IMR-90 (cell line): Measurements from ENCODE around the gene CARM1. TPM values are rescaled to one million over a fixed set of nuclear protein-coding genes. Genes with fewer than 3 reads are reported as not detected.

Experiments used
- ATAC-seq: fragments of 200-7000 bp; cut with Tn5 transposase; 2 replicates; pipeline ENCODE4 v1.9.1; 2020; ENCODE audit warnings: low read depth, mild to moderate bottlenecking, moderate library complexity
- BruUV-seq: library from RNA; stranded (reverse); fragments of 400-500 nt; replicated peaks from 2 replicates; lab custom pipeline; 2021; lab: Mats Ljungman, UMichigan
- CTCF ChIA-PET: fragments of 300-600 bp; formaldehyde crosslinking; extraction: SDS; loops from one replicate; lab custom pipeline; 2021; ENCODE audit warnings: antibody characterized with exemption; lab: Yijun Ruan, JAX
- POLR2A ChIA-PET: fragments of 300-600 bp; sonication (Branson Sonifier 250); formaldehyde crosslinking; loops from one replicate; lab custom pipeline; 2022; ENCODE audit warnings: antibody characterized with exemption; ENCODE audit not compliant: unreplicated experiment; lab: Charles Lee
- DNase-seq: peaks from one replicate; pipeline ENCODE4 v3.0.0; 2013
- H2AFZ ChIP-seq: replicated peaks from 2 replicates; pipeline ENCODE3; 2013; ENCODE audit warnings: low read length, mild to moderate bottlenecking; ENCODE audit not compliant: poor library complexity
- H2AK5ac ChIP-seq: 2 replicates; pipeline ENCODE4 v1.6.1; 2013; ENCODE audit warnings: low read depth, low read length, inconsistent platforms
- H2AK9ac ChIP-seq: replicated peaks from 2 replicates; pipeline ENCODE3; 2013; ENCODE audit warnings: mild to moderate bottlenecking, low read depth, low read length, moderate library complexity; ENCODE audit not compliant: poor library complexity
- H2BK120ac ChIP-seq: 2 replicates; pipeline ENCODE4 v1.6.1; 2013; ENCODE audit warnings: low read depth, low read length, inconsistent platforms
- H2BK15ac ChIP-seq: 3 replicates; pipeline ENCODE4 v1.6.1; 2013; ENCODE audit warnings: low read depth, low read length, inconsistent platforms
- H2BK20ac ChIP-seq: 2 replicates; pipeline ENCODE4 v1.6.1; 2013; ENCODE audit warnings: low read depth, mild to moderate bottlenecking, inconsistent platforms, low read length, moderate library complexity
- H2BK5ac ChIP-seq: 2 replicates; pipeline ENCODE4 v1.6.1; 2013; ENCODE audit warnings: mild to moderate bottlenecking, low read depth, low read length, inconsistent platforms; ENCODE audit not compliant: poor library complexity, severe bottlenecking
- H3K14ac ChIP-seq: replicated peaks from 2 replicates; pipeline ENCODE4 v1.6.1; 2013; ENCODE audit warnings: low read depth, low read length, inconsistent platforms
- H3K18ac ChIP-seq: 2 replicates; pipeline ENCODE4 v1.6.1; 2013; ENCODE audit warnings: low read depth, low read length, control low read depth
- H3K23ac ChIP-seq: 2 replicates; pipeline ENCODE4 v1.6.1; 2013; ENCODE audit warnings: low read depth, low read length, inconsistent platforms
- H3K27ac ChIP-seq: 2 replicates; pipeline ENCODE4 v1.5.1; 2013; ENCODE audit warnings: mild to moderate bottlenecking, control low read depth, low read length; ENCODE audit not compliant: insufficient read depth
- H3K27me3 ChIP-seq: 2 replicates; pipeline ENCODE4 v1.6.1; 2013; ENCODE audit warnings: low read length; ENCODE audit not compliant: control insufficient read depth, insufficient read depth
- H3K36me3 ChIP-seq: 2 replicates; pipeline ENCODE4 v1.6.1; 2013; ENCODE audit warnings: low read length, mixed read lengths; ENCODE audit not compliant: control insufficient read depth, insufficient read depth
- H3K4ac ChIP-seq: 2 replicates; pipeline ENCODE4 v1.6.1; 2013; ENCODE audit warnings: low read depth, low read length, inconsistent platforms
- H3K4me1 ChIP-seq: 2 replicates; pipeline ENCODE4 v1.6.1; 2013; ENCODE audit warnings: low read length, mixed read lengths; ENCODE audit not compliant: control insufficient read depth, insufficient read depth
- H3K4me2 ChIP-seq: 2 replicates; pipeline ENCODE4 v1.6.1; 2013; ENCODE audit warnings: low read depth, mild to moderate bottlenecking, control low read depth, low read length, moderate library complexity
- H3K4me3 ChIP-seq: 2 replicates; pipeline ENCODE4 v1.5.1; 2013; ENCODE audit warnings: low read depth, mild to moderate bottlenecking, control low read depth, low read length, moderate library complexity; ENCODE audit not compliant: insufficient read depth
- H3K56ac ChIP-seq: 2 replicates; pipeline ENCODE4 v1.6.1; 2013; ENCODE audit warnings: low read length, inconsistent platforms; ENCODE audit not compliant: insufficient read depth; ENCODE audit errors: extremely low read depth
- H3K79me1 ChIP-seq, 2 experiments: 2 replicates each; pipeline ENCODE4 v1.6.1; 2013; ENCODE audit warnings: low read length in 2 of 2, inconsistent platforms in 1 of 2, low read depth in 1 of 2
- H3K9ac ChIP-seq: 2 replicates; pipeline ENCODE4 v1.6.1; 2013; ENCODE audit warnings: low read depth, low read length, control low read depth
- H3K9me1 ChIP-seq: 2 replicates; pipeline ENCODE4 v1.6.1; 2013; ENCODE audit warnings: low read length, inconsistent platforms; ENCODE audit not compliant: insufficient read depth
- H3K9me3 ChIP-seq: 2 replicates; pipeline ENCODE4 v1.6.1; 2013; ENCODE audit warnings: low read length; ENCODE audit not compliant: control insufficient read depth, insufficient read depth
- H4K20me1 ChIP-seq: 2 replicates; pipeline ENCODE4 v1.6.1; 2013; ENCODE audit warnings: low read length, inconsistent platforms; ENCODE audit not compliant: insufficient read depth
- H4K5ac ChIP-seq: 2 replicates; pipeline ENCODE4 v1.6.1; 2013; ENCODE audit warnings: mild to moderate bottlenecking, low read depth, low read length, control low read depth
- H4K8ac ChIP-seq, 2 experiments: 2 replicates each; pipeline ENCODE4 v1.6.1; 2013; ENCODE audit warnings: low read depth in 2 of 2, low read length in 2 of 2, control low read depth in 1 of 2, inconsistent platforms in 1 of 2
- H4K91ac ChIP-seq: 2 replicates; pipeline ENCODE4 v1.6.1; 2013; ENCODE audit warnings: low read depth, low read length, inconsistent platforms; ENCODE audit not compliant: insufficient read depth
- CEBPB ChIP-seq: IDR thresholded peaks from 2 replicates; pipeline ENCODE4 v1.6.1; 2012; ENCODE audit warnings: low read depth, low read length, improper control_type of control experiment
- WGBS, 2 experiments: methylation state at CpG; one replicate each; pipeline versions ENCODE4 v1.1.5 to v1.1.7; 2013; ENCODE audit warnings: missing lambda C conversion rate in 2 of 2; ENCODE audit not compliant: insufficient read length in 1 of 2; ENCODE audit errors: extremely low coverage in 2 of 2; 5-methylcytosine and 5-hydroxymethylcytosine counted together
- dilution Hi-C: fragments of 300-500 bp; cut with HindIII; formaldehyde crosslinking; loops from one replicate; pipeline ENCODE4 v1.14.3; 2018; ENCODE audit warnings: low sequenced_read_pairs; ENCODE audit not compliant: unreplicated experiment
- in situ Hi-C: fragments of 300-500 bp; cut with MboI; formaldehyde crosslinking; loops from 3 replicates; pipeline ENCODE4 v1.14.3; 2019; ENCODE audit warnings: low sequenced_read_pairs, inconsistent platforms, mixed read lengths
- intact Hi-C: fragments of 100-400 bp; cut with micrococcal nuclease; formaldehyde crosslinking; loops from 2 replicates; pipeline ENCODE4 v1.10.0; 2022
- polyA plus RNA-seq, 3 experiments: library from polyadenylated mRNA; depleted of rRNA; stranded (reverse); fragments of >200 nt; gene quantifications; 2 replicates each; pipeline ENCODE4 v1.2.3, GENCODE V29; 2012; ENCODE audit warnings: low replicate concordance in 1 of 3
- total RNA-seq: library from RNA; depleted of rRNA; stranded (reverse); fragments of >200 nt; gene quantifications from 2 replicates; pipeline ENCODE4 v1.2.3, GENCODE V29; 2012

The CARM1 gene
- total and polyA plus RNA-seq, 2 of the 4 experiments (the other 2 are of a cell fraction) = 20.3 to 67.1 TPM

GRCh38 chr19:10911579-10912363 lies 40.4 kb downstream of the CARM1 start:
- Histone ChIP-seq H4K8ac (no peak overlapping the region), H3K56ac (no peak overlapping the region), H4K91ac (no peak overlapping the region), H3K14ac (no peak overlapping the region), H3K9me1 (no peaks in the 10 kb centered on the region), H3K27me3 (no peaks in the 10 kb centered on the region), H3K4me3 (no peak overlapping the region), H4K20me1 (peaks cover 14% of the 10 kb centered on the region), H3K9ac (no peak overlapping the region), H2BK120ac (no peak overlapping the region), H3K27ac (no peak overlapping the region), H3K79me1 (peaks cover 9 to 38% of the 10 kb centered on the region in 2 experiments; a peak in 3 of 4 replicates), H2AK9ac (no peak overlapping the region), H2AK5ac (no peak overlapping the region), H3K9me3 (no peaks in the 10 kb centered on the region), H3K23ac (no peak overlapping the region), H3K18ac (no peak overlapping the region), H2BK5ac (no peak overlapping the region), H2BK15ac (no peak overlapping the region), H3K4me2 (no peak overlapping the region), H2BK20ac (no peak overlapping the region), H3K4ac (no peak overlapping the region), H2AFZ (no peak overlapping the region), H3K4me1 (peaks cover 12% of the 10 kb centered on the region), H4K5ac (no peak overlapping the region), H3K36me3 (peaks cover 55% of the 10 kb centered on the region)
- ATAC-seq (no peak), DNase-seq (no peak)
- 93% methylated on average over 24 of the region's 31 CpGs; no CpG with 5 or more reads in 1 of the 2 experiments for WGBS, 2 experiments
- intact Hi-C loops (no loop called here), dilution Hi-C loops (no loop called here), in situ Hi-C loops (no loop called here)
- ChIA-PET POLR2A (no interaction called here), CTCF (no interaction called here)
- BruUV-seq = no TSS peak
- no peak for TF ChIP-seq CEBPB
